ENCODE measurements around the gene PMF1. TPM values are rescaled to one million over a fixed set of nuclear protein-coding genes. Genes with fewer than 3 reads are reported as not detected.

Gene PMF1
- total and polyA plus RNA-seq, 2 experiments from 2014 or later, result 112 to 118 TPM

DNA sequence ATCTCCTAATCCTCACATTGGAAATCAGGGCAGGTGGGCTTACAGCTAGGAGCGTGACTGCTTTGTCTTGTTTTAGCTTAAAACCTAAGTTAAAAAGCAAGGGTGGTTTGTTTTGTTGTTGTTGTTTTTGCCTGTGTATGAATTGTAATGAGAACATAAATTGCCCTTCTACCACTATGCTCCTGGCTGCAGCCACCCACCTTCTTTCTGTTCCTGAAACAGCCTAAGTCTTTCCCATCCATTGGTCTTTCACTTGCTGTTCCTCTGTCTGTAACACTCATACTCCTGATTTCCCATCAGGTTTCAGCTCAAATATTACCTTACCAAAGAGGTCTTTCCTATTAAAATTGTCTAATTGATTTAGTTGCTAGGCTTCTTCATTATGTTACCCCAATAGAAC lies 70.7 kb downstream of the PMF1 start:
- peak overlapping the region; percentile 93 for H3K27ac Mint-ChIP-seq
- peaks cover 9% of the 10 kb centered on the region for H3K27me3 Mint-ChIP-seq (ENCODE audit: insufficient read depth, low read depth, poor library complexity)
- Histone ChIP-seq H3K27me3 (ENCODE audit: insufficient read depth) (no peaks in the 10 kb centered on the region), H3K36me3 (ENCODE audit: insufficient read depth) (peaks cover 10% of the 10 kb centered on the region), H3K4me3 (peak overlapping the region; percentile 83), H3K9me2 (ENCODE audit: insufficient read depth) (no peaks in the 10 kb centered on the region), H3K4me2 (peak overlapping the region; percentile 88), H3F3A (replicated peaks; ENCODE audit: low read depth) (peaks cover 16% of the 10 kb centered on the region; the same call in 1 of the 2 replicates), H2AFZ (peak overlapping the region; percentile 95), H3K27ac (ENCODE audit: low read depth) (peak overlapping the region; percentile 79), H3K4me1 (ENCODE audit: insufficient read depth) (peaks cover 16% of the 10 kb centered on the region), H4K20me1 (replicated peaks; ENCODE audit: insufficient read depth) (peaks cover 31% of the 10 kb centered on the region), H3K79me2 (replicated peaks; ENCODE audit: insufficient read depth) (peaks cover 38% of the 10 kb centered on the region)
- no peak for ATAC-seq
- no peak for TF ChIP-seq ZNF114 (CRISPR knock-in tag; IDR thresholded peaks at IDR 0.05)
- TF ChIP-seq JUNB (IDR thresholded peaks at IDR 0.05; ENCODE audit: unreplicated experiment), result no peak
- TF ChIP-seq ZNF462 (CRISPR knock-in tag; IDR thresholded peaks at IDR 0.05), result no peak
- TF ChIP-seq POLR2AphosphoS5 (IDR thresholded peaks at IDR 0.05; ENCODE audit: low read depth), result no peak
- TF ChIP-seq, protein P1, sequence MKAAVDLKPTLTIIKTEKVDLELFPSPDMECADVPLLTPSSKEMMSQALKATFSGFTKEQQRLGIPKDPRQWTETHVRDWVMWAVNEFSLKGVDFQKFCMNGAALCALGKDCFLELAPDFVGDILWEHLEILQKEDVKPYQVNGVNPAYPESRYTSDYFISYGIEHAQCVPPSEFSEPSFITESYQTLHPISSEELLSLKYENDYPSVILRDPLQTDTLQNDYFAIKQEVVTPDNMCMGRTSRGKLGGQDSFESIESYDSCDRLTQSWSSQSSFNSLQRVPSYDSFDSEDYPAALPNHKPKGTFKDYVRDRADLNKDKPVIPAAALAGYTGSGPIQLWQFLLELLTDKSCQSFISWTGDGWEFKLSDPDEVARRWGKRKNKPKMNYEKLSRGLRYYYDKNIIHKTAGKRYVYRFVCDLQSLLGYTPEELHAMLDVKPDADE (IDR thresholded peaks at IDR 0.05), result no peak
- TF ChIP-seq REST (IDR thresholded peaks at IDR 0.05; ENCODE audit: unreplicated experiment), result no peak
- no peak for TF ChIP-seq EZH2phosphoT487 (IDR thresholded peaks at IDR 0.05; ENCODE audit: unreplicated experiment)
- TF ChIP-seq STAT1 (IDR thresholded peaks at IDR 0.05; ENCODE audit: unreplicated experiment), result no peak
- TF ChIP-seq EZH2 (IDR thresholded peaks at IDR 0.05; ENCODE audit: low read depth, unreplicated experiment), result no peak
- TF ChIP-seq CREB1 (CRISPR knock-in tag; IDR thresholded peaks at IDR 0.05; ENCODE audit: low read depth), result no peak
- H3K36me3 Mint-ChIP-seq (ENCODE audit: low read depth), result peaks cover 4% of the 10 kb centered on the region
- H3K4me1 Mint-ChIP-seq, result peaks cover 19% of the 10 kb centered on the region
- peak overlapping the region; percentile 98 for H3K4me3 Mint-ChIP-seq
- DNase-seq (ENCODE audit: low spot score), result no peak
- no peaks in the 10 kb centered on the region for H3K9me3 Mint-ChIP-seq
